HPDE6-E6E7 (cell line): Measurements from ENCODE around the gene CECR2.
"Not testable (repeated sequence)": the region's sequence is repeated elsewhere in the genome, so short reads cannot be mapped to it uniquely, and the experiment has no call there.

Experiments
- DNase-seq: peaks from one replicate; pipeline ENCODE4 v3.0.0; 2011; ENCODE audit warnings: missing footprints; ENCODE audit errors: extremely low spot score

Gene CECR2

GRCh38 chr22:17512960-17513359, 143.7 kb downstream of the CECR2 start:
- no peak for DNase-seq

GRCh38 chr22:17513612-17514011, 144.4 kb downstream of the CECR2 start:
- DNase-seq = no peak

GRCh38 chr22:17514084-17514483, 144.8 kb downstream of the CECR2 start:
- no peak for DNase-seq

GRCh38 chr22:17518406-17518805, 149.1 kb downstream of the CECR2 start:
- DNase-seq = no peak

GRCh38 chr22:17521971-17522370, 152.7 kb downstream of the CECR2 start:
- not testable (repeated sequence) for DNase-seq

- no peak for DNase-seq
These were observed 154.7 kb downstream of the CECR2 start for GRCh38 chr22:17523925-17524324.

- DNase-seq = no peak
These were observed 167.0 kb downstream of the CECR2 start for GRCh38 chr22:17536269-17536668.

GRCh38 chr22:17537155-17537554, 167.9 kb downstream of the CECR2 start:
- DNase-seq = no peak

- no peak for DNase-seq
These were observed 171.2 kb downstream of the CECR2 start for GRCh38 chr22:17540481-17540880.

- no peak for DNase-seq
These were observed 172.2 kb downstream of the CECR2 start for GRCh38 chr22:17541476-17541875.

- DNase-seq = no peak
These were observed 173.2 kb downstream of the CECR2 start for GRCh38 chr22:17542452-17542851.

- DNase-seq = no peak
These were observed 178.9 kb downstream of the CECR2 start for GRCh38 chr22:17548010-17548755.

GRCh38 chr22:17548756-17549035, 179.4 kb downstream of the CECR2 start:
- no peak for DNase-seq

- DNase-seq = no peak
These were observed 179.9 kb downstream of the CECR2 start for GRCh38 chr22:17549183-17549582.

GRCh38 chr22:17549655-17550054, 180.4 kb downstream of the CECR2 start:
- no peak for DNase-seq

GRCh38 chr22:17552737-17553136, 183.5 kb downstream of the CECR2 start:
- no peak for DNase-seq

GRCh38 chr22:17554814-17555213, 185.6 kb downstream of the CECR2 start:
- no peak for DNase-seq

GRCh38 chr22:17559188-17559587, 189.9 kb downstream of the CECR2 start:
- DNase-seq = no peak

GRCh38 chr22:17562906-17563870, 193.9 kb downstream of the CECR2 start, which contains the start of gene SLC25A18:
SLC25A18 (plus strand) TSS chr22:17563498; CDS start chr22:17579945, 16,447 bp downstream.
- no peak for DNase-seq

- no peak for DNase-seq
These were observed 194.7 kb downstream of the CECR2 start for GRCh38 chr22:17563936-17564391.

- DNase-seq = not testable (repeated sequence)
These were observed 196.9 kb downstream of the CECR2 start for GRCh38 chr22:17566016-17566687.

- DNase-seq = no peak
These were observed 197.5 kb downstream of the CECR2 start for GRCh38 chr22:17566776-17567175.
